Mucosa of gallbladder (tissue), 1 donor: ENCODE measurements around the gene GCG. TPM values are rescaled to one million over a fixed set of nuclear protein-coding genes. Genes with fewer than 3 reads are reported as not detected.

Experiments
- DNase-seq: peaks from one replicate; pipeline ENCODE4 v3.0.0-alpha.2; 2020; ENCODE audit warnings: low spot score
- total RNA-seq: library from RNA; stranded (reverse); gene quantifications from one replicate; pipeline ENCODE4 v1.2.1, GENCODE V29; 2021
- donor health status: DM: no; HTN: no; CAD: no.

The GCG gene
- total RNA-seq: 0.17 TPM

- DNase-seq: no peak
Observed at GRCh38 chr2:162152147-162152546, at the start of gene GCG. GCG (minus strand) TSS chr2:162152247; CDS start chr2:162149178, 3,069 bp downstream.

- no peak for DNase-seq
Observed at GRCh38 chr2:162200636-162201035, 48.6 kb upstream of the GCG start.

GRCh38 chr2:162199913-162200312 lies 47.9 kb upstream of the GCG start:
- no peak for DNase-seq

- DNase-seq: no peak
Observed at GRCh38 chr2:162198239-162198638, 46.2 kb upstream of the GCG start.

- no peak for DNase-seq
Observed at GRCh38 chr2:162197069-162197825, 45.2 kb upstream of the GCG start.

GRCh38 chr2:162196638-162197037 lies 44.6 kb upstream of the GCG start:
- no peak for DNase-seq

- DNase-seq: no peak
Observed at GRCh38 chr2:162188451-162188850, 36.4 kb upstream of the GCG start.

GRCh38 chr2:162185541-162186232 lies 33.6 kb upstream of the GCG start:
- DNase-seq: no peak

- no peak for DNase-seq
Observed at GRCh38 chr2:162184821-162185450, 32.9 kb upstream of the GCG start.

GRCh38 chr2:162184359-162184758 lies 32.3 kb upstream of the GCG start:
- DNase-seq: no peak

- DNase-seq: no peak
Observed at GRCh38 chr2:162182395-162182794, 30.3 kb upstream of the GCG start.

GRCh38 chr2:162177301-162177700 lies 25.3 kb upstream of the GCG start:
- DNase-seq: no peak

- DNase-seq: no peak
Observed at GRCh38 chr2:162175714-162176113, 23.7 kb upstream of the GCG start.

GRCh38 chr2:162174746-162175145 lies 22.7 kb upstream of the GCG start:
- no peak for DNase-seq

- no peak for DNase-seq
Observed at GRCh38 chr2:162172802-162173370, 20.8 kb upstream of the GCG start.

GRCh38 chr2:162166745-162167144 lies 14.7 kb upstream of the GCG start:
- no peak for DNase-seq

- no peak for DNase-seq
Observed at GRCh38 chr2:162166174-162166573, 14.1 kb upstream of the GCG start.

GRCh38 chr2:162164802-162165201 lies 12.8 kb upstream of the GCG start:
- no peak for DNase-seq

- DNase-seq: no peak
Observed at GRCh38 chr2:162159446-162159845, 7.4 kb upstream of the GCG start.

- no peak for DNase-seq
Observed at GRCh38 chr2:162156149-162156548, 4.1 kb upstream of the GCG start.

GRCh38 chr2:162155093-162155492 lies 3.0 kb upstream of the GCG start:
- no peak for DNase-seq

- peak; percentile 65 for DNase-seq
Observed at GRCh38 chr2:162153608-162154224, 1.7 kb upstream of the GCG start.
